SH-SY5Y (cell line): ENCODE data around the gene DYNLT2B.

Experiments
- GATA2 ChIP-seq: IDR thresholded peaks from 2 replicates; pipeline ENCODE4 v1.6.1; 2011; ENCODE audit warnings: mild to moderate bottlenecking, low read depth, low read length
- GATA3 ChIP-seq: IDR thresholded peaks from 2 replicates; pipeline ENCODE4 v1.6.1; 2011; ENCODE audit warnings: low read depth, mild to moderate bottlenecking, low read length, moderate library complexity

GRCh38 chr3:196287090-196287439 is 31.0 kb downstream of the DYNLT2B start:
- TF ChIP-seq GATA2, result no peak
- TF ChIP-seq GATA3, result no peak
